Measurements from ENCODE around the gene ANKRD36.
"Not testable (repeated sequence)": the region's sequence is repeated elsewhere in the genome, so short reads cannot be mapped to it uniquely, and the experiment has no call there.

ANKRD36 gene

DNA sequence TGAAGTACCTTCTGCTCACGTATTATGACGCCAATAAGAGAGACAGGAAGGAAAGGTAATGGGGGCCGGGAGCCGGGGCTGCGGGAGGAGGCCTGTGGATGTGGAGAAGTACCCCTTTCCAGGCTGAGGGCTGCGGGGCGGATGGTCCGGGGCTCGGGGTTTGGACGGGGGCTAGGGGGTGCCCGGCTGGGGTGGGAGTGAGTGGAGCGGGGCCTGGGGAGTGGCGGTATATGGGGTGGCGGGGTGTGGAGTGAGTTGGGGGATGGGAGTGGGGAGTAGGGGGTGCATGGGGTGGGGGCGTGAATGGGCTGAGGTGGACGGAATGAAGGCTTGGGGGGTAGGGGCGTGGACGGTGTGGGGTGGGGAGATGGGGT, 916 bp downstream of the ANKRD36 start:
- not testable (repeated sequence) for DNase-seq (ENCODE audit: low spot score)

DNA sequence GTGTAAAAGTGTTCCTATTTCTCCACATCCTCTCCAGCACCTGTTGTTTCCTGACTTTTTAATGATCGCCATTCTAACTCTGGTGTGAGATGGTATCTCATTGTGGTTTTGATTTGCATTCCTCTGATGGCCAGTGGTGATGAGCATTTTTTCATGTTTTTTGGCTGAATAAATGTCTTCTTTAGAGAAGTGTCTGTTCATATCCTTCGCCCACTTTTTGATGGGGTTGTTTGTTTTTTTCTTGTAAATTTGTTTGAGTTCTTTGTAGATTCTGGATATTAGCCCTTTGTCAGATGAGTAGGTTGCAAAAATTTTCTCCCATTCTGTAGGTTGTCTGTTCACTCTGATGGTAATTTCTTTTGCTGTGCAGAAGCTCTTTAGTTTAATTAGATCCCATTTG, 16.1 kb downstream of the ANKRD36 start:
- DNase-seq (ENCODE audit: low spot score) = not testable (repeated sequence)

GRCh38 chr2:97144016-97144415, 31.1 kb downstream of the ANKRD36 start:
- not testable (repeated sequence) for DNase-seq (ENCODE audit: low spot score)

DNA sequence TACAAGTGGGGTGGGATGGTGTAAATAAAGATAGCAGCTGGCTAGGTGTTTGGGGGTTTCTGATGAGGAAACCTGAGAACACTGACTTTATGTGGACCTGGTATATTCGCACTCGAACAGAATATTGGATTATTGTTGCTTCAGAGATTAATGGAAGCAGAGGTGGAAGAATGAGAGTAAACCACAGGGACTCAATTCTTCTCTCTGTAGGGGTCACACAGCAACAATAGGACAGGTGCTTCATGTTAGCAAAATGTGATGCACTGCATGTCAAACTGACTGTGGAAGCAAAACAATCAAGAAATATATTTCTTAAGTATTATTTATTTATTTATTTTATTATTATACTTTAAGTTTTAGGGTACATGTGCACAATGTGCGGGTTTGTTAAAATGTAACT, 53.6 kb downstream of the ANKRD36 start:
- DNase-seq (ENCODE audit: low spot score) = not testable (repeated sequence)

DNA sequence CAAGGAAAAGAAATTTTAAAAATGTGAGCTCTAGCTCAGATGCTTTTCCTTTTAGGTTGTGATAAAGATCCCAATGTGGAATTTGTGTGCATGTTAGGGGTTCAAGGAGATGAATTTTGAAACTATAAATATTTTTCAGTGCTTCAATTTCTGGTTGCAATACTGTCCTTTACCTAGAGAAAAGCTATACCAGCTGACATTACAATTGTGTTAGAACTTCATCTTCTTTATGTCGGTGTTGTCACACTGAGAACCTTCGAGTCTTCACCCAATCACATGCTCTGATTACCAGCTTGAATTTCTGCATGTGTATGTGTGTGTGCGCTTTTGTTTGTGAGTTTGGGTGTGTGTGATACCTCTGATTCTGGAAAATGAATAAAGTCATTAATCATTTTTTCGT, 55.0 kb downstream of the ANKRD36 start:
- DNase-seq (ENCODE audit: low spot score) = not testable (repeated sequence)

DNA sequence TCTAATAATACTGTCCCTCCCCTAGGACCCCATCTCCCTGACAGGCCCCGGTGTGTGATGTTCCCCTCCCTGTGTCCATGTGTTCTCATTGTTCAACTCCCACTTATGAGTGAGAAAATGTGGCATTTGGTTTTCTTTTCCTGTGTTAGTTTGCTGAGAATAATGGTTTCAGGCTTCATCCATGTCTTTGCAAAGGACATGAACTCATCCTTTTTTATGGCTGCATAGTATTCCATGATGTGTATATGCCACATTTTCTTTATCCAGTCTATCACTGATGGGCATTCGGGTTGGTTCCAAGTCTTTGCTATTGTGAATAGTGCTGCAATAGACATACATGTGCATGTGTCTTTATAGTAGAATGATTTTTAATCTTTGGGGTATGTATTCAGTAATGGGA, 55.6 kb downstream of the ANKRD36 start:
- DNase-seq (ENCODE audit: low spot score) = not testable (repeated sequence)

DNA sequence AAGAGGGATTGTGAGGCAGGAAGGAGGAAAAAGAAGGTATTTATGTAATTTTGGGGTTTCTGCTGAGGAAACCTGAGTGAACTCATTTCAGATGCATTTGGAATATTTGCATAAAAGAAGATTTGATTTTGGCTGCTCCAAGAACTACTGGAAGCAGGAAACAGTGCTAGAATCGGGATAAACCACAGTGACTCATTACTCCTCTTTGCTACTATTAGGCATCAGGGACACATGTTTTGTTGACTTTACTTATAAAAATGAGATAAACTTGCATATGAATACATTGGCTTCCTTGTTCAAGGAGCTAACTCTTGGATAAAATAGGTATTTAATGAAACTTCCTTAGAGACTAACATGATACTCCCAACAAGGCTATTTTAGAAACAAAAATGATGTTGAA, 67.4 kb downstream of the ANKRD36 start:
- not testable (repeated sequence) for DNase-seq (ENCODE audit: low spot score)

- DNase-seq (ENCODE audit: low spot score) = not testable (repeated sequence)
Observed at GRCh38 chr2:97195349-97195748, 82.4 kb downstream of the ANKRD36 start.

- DNase-seq (ENCODE audit: low spot score) = not testable (repeated sequence)
Observed at GRCh38 chr2:97197251-97197650, 84.3 kb downstream of the ANKRD36 start.

- DNase-seq (ENCODE audit: low spot score) = not testable (repeated sequence)
Observed at GRCh38 chr2:97200887-97201286, 87.9 kb downstream of the ANKRD36 start.

- DNase-seq (ENCODE audit: low spot score) = not testable (repeated sequence)
Observed at GRCh38 chr2:97202643-97203250, 89.8 kb downstream of the ANKRD36 start.

DNA sequence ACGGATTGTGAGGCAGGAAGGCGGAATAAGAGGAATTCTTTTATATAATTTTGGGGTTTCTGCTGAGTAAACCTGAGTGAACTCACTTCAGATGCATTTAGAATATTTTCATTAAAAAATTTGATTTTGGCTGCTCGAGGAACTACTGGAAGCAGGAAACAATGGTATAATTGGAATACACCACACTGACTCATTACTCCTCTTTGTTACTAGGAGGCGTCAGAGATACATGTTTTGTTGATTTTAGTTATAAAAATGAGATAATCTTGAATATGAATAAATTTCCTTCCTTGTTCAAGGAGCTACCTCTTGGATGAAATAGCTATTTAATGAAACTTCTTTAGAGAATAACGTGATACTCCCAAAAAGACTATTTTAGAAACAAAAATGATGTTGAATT, 97.4 kb downstream of the ANKRD36 start:
- DNase-seq (ENCODE audit: low spot score) = no peak

GRCh38 chr2:97215025-97215424, 102.1 kb downstream of the ANKRD36 start:
- not testable (repeated sequence) for DNase-seq (ENCODE audit: low spot score)

DNA sequence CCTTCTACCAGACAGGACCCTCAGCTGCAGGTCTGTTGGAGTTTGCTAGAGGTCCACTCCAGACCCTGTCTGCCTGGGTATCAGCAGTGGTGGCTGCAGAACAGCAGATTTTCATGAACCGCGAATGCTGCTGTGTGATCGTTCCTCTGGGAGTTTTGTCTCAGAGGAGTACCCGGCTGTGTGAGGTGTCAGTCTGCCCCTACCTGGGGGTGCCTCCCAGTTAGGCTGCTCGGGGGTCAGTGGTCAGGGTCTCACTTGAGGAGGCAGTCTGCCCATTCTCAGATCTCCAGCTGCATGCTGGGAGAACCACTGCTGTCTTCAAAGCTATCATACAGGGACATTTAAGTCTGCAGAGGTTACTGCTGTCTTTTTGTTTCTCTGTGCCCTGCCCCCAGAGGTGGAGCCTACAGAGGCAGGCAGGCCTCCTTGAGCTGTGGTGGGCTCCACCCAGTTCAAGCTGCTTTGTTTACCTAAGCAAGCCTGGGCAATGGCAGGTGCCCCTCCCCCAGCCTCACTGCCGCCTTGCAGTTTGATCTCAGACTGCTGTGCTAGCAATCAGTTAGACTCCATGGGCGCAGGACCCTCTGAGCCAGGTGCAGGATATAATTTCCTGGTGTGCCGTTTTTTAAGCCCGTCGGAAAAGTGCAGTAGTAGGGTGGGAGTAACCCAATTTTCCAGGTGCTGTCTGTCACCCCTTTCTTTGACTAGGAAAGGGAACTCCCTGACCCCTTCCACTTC, 118.1 kb downstream of the ANKRD36 start:
- not testable (repeated sequence) for DNase-seq (ENCODE audit: low spot score)

DNA sequence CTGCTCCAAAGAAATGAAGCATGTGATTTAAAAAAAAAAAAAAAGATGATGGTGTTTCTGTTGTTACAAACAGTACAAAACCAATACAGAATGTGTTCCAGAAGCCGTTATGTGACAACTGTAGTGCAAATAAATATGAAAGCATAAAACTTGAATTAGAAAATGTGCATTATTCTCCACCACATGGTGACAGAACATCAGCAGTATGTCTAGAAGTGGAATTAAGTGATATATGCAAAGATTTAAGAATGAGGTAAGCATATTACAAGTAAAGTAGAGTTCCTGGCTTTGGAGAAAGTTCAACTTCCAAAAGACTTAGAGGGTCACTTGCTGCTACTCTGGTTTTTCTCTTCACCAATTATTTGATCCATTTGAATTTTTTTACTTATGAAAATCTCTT, 120.0 kb downstream of the ANKRD36 start:
- DNase-seq (ENCODE audit: low spot score) = not testable (repeated sequence)

DNA sequence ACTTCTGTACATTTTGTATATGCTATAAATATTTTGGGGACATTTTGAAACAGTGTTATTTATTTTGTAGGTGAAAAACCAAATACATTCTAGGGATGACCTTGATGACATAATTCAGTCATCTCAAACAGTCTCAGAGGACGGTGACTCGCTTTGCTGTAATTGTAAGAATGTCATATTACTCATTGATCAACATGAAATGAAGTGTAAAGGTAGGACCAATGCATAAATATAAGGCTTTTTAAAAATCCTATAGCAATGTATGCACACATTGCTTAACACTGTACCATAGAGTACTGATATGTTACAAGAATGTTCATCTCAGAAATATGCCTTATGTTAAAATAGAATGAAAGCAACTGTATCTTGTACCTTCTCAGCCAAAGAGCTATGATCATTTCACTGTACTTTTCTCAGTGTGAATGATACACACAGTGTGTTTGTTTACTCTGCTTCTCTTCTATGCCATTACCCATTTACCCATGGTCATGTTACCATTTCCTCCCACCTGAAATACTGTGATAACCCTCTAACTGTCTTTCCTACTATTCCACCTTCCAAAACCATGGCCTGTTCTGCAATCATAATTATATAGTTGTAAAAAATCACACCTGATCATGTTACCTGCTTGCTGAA, 120.8 kb downstream of the ANKRD36 start:
- DNase-seq (ENCODE audit: low spot score) = not testable (repeated sequence)

GRCh38 chr2:97261192-97261591, 148.2 kb downstream of the ANKRD36 start:
- DNase-seq (ENCODE audit: low spot score) = not testable (repeated sequence)

DNA sequence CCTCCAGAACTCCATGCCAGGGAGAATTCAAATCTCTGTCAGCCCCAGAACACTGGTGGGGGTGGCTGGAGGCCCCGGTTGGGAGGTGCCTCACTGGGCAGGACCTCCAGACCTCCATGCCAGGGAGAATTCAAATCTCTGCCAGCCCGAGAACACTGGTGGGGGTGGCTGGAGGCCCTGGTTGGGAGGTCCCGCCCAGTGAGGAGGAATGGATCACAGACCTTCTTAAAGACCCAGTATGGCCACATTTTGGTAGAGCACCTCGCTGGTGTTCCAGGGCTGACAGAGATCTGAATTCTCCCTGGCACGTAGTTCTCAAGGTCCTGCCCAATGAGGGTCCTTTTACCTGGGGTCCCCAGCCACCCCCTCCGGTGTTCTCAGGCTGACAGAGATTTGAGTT, 153.5 kb downstream of the ANKRD36 start:
- not testable (repeated sequence) for DNase-seq (ENCODE audit: low spot score)

DNA sequence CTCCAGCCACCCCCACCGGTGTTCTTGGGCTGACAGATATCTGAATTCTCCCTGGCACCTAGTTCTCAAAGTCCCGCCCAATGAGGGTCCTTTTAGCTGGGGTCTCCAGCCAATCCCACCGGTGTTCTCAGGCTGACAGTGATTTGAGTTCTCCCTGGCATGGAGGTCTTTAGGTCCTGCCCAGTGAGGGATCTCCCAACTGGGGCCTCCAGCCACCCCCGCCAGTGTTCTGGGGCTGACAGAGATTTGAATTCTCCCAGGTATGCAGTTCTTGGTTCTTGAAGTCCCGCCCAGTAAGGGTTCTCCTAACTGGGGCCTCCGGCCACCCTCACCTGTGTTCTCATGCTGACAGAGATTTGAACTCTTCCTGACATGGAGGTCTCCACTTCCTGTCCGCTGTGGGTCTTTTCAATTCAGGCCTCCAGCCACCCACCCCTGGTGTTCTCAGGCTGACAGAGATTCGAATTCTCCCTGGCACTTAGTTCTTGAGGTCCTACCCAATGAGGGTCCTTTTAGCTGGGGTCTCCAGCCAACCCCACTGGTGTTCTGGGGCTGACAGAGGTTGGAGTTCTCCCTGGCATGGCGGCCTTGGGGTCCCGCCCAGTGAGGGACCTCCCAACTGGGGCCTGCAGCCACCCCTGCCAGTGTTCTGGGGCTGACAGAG, 154.6 kb downstream of the ANKRD36 start:
- DNase-seq (ENCODE audit: low spot score) = peak; percentile 40

- not testable (repeated sequence) for DNase-seq (ENCODE audit: low spot score)
Observed at GRCh38 chr2:97268075-97268591, 155.2 kb downstream of the ANKRD36 start.

- DNase-seq (ENCODE audit: low spot score) = not testable (repeated sequence)
Observed at GRCh38 chr2:97276232-97276798, 163.4 kb downstream of the ANKRD36 start.

DNA sequence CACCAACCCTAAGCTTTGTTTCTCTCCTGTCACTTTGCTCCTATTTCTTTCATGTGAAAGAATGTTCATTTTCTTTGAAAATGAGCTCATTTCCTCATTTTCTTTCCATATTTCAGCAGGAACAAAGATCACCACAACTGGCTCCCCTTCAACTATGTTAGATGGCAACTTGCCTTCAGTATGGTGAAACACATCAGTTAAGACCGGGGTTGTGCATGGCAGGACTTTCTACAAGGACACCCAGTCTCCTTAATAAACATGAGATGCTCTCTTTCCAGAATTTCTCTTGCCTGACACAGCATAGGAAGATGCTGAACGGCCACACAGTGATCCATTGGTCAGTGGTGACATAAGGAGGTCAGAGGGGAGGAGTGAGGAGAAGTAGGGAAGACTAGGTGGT, 172.2 kb downstream of the ANKRD36 start:
- DNase-seq (ENCODE audit: low spot score) = not testable (repeated sequence)

All from ecto neural progenitor cell (in vitro differentiated cells).